H1 (cell line): Measurements from ENCODE around the gene ZNF385B. TPM values are rescaled to one million over a fixed set of nuclear protein-coding genes. Genes with fewer than 3 reads are reported as not detected.

Experiments
- CTCF ChIA-PET: fragments of 300-600 bp; sonication (Branson Sonifier 250); formaldehyde crosslinking; loops from one replicate; lab custom pipeline; 2021; ENCODE audit not compliant: partially characterized antibody; lab: Charles Lee
- POLR2A ChIA-PET: fragments of 300-600 bp; sonication (Branson Sonifier 250); formaldehyde crosslinking; loops from one replicate; lab custom pipeline; 2021; ENCODE audit warnings: inconsistent platforms; ENCODE audit not compliant: partially characterized antibody; lab: Charles Lee
- DNase-seq, 2 experiments: peaks; one replicate each; pipeline versions ENCODE4 v3.0.0 to v3.0.0-alpha.2; 2010 to 2022; ENCODE audit warnings: low spot score in 2 of 2, low read depth in 1 of 2, mixed read lengths in 1 of 2
- FAIRE-seq: peaks from 2 replicates; lab custom pipeline; 2011; peaks lifted over from hg19 to GRCh38; lab: Jason Lieb, UNC
- H2AFZ ChIP-seq: 2 replicates; pipeline ENCODE4 v1.8.1; 2012; ENCODE audit warnings: low read length, inconsistent platforms
- H2AK5ac ChIP-seq: 2 replicates; pipeline ENCODE4 v1.6.1; 2013; ENCODE audit warnings: low read depth, low read length
- H2BK120ac ChIP-seq: replicated peaks from 2 replicates; pipeline ENCODE3; 2013; ENCODE audit warnings: low read depth, low read length, inconsistent platforms
- H2BK12ac ChIP-seq: 2 replicates; pipeline ENCODE4 v1.6.1; 2013; ENCODE audit warnings: low read depth, low read length
- H2BK15ac ChIP-seq: 2 replicates; pipeline ENCODE4 v1.6.1; 2013; ENCODE audit warnings: low read length
- H2BK20ac ChIP-seq: 2 replicates; pipeline ENCODE4 v1.6.1; 2013; ENCODE audit warnings: low read length
- H2BK5ac ChIP-seq: 2 replicates; pipeline ENCODE4 v1.6.1; 2013; ENCODE audit warnings: low read depth, low read length
- H3K14ac ChIP-seq: 2 replicates; pipeline ENCODE4 v1.6.1; 2013; ENCODE audit warnings: inconsistent platforms; ENCODE audit not compliant: insufficient read length
- H3K18ac ChIP-seq: 2 replicates; pipeline ENCODE4 v1.6.1; 2013; ENCODE audit warnings: low read length; ENCODE audit errors: extremely low read depth
- H3K23ac ChIP-seq: 2 replicates; pipeline ENCODE4 v1.6.1; 2013; ENCODE audit warnings: inconsistent platforms; ENCODE audit not compliant: insufficient read length
- H3K23me2 ChIP-seq: 2 replicates; pipeline ENCODE4 v1.6.1; 2013; ENCODE audit warnings: low read depth, low read length
- H3K27ac ChIP-seq: 2 replicates; pipeline ENCODE4 v1.6.1; 2011; ENCODE audit warnings: low read depth, low read length, inconsistent platforms
- H3K27me3 ChIP-seq, 4 experiments: replicated peaks in 1 of 4; 1 replicate in 1 of 4; 2 replicates in 3 of 4; pipeline versions ENCODE4 v1.6.1 to v1.8.1; 2011 to 2013; ENCODE audit warnings: low read length in 3 of 4, mild to moderate bottlenecking in 3 of 4, inconsistent platforms in 2 of 4, mixed read lengths in 2 of 4, moderate library complexity in 1 of 4; ENCODE audit not compliant: control insufficient read depth in 3 of 4, insufficient read depth in 3 of 4; ENCODE audit errors: extremely low read depth in 1 of 4
- H3K36me3 ChIP-seq, 4 experiments: 2 replicates each; pipeline versions ENCODE4 v1.6.1 to v1.8.1; 2011 to 2013; ENCODE audit warnings: mild to moderate bottlenecking in 4 of 4, low read length in 3 of 4, moderate library complexity in 2 of 4, control low read depth in 1 of 4, inconsistent platforms in 1 of 4; ENCODE audit not compliant: insufficient read depth in 4 of 4, control insufficient read depth in 2 of 4
- H3K4ac ChIP-seq: replicated peaks from 2 replicates; pipeline ENCODE3; 2013; ENCODE audit warnings: low read length, low read depth, mixed read lengths, inconsistent platforms; ENCODE audit not compliant: insufficient read length
- H3K4me1 ChIP-seq, 4 experiments: replicated peaks in 1 of 4; 1 replicate in 1 of 4; 2 replicates in 3 of 4; pipeline versions ENCODE4 v1.6.1 to v1.8.1; 2011 to 2013; ENCODE audit warnings: low read length in 3 of 4, inconsistent platforms in 2 of 4, mixed read lengths in 1 of 4; ENCODE audit not compliant: insufficient read depth in 4 of 4, control insufficient read depth in 3 of 4
- H3K4me2 ChIP-seq, 2 experiments: 2 replicates each; pipeline versions ENCODE4 v1.6.1 to v1.8.1; 2011 to 2013; ENCODE audit warnings: low read depth in 2 of 2, low read length in 2 of 2, control low read depth in 1 of 2, inconsistent platforms in 1 of 2, mild to moderate bottlenecking in 1 of 2; ENCODE audit not compliant: insufficient read depth in 1 of 2
- H3K4me3 ChIP-seq, 4 experiments: fragments of 200-600, 300-600 bp in 1 of 4; sonication (generic), shearing (Covaris generic), sonication (Bioruptor Twin) in 1 of 4; 2 replicates each; pipeline versions ENCODE4 v1.5.1 to v1.8.1; 2011 to 2016; ENCODE audit warnings: low read length in 4 of 4, low read depth in 3 of 4, control low read depth in 2 of 4, inconsistent platforms in 2 of 4, mild to moderate bottlenecking in 2 of 4, mixed read lengths in 1 of 4, moderate library complexity in 1 of 4; ENCODE audit not compliant: insufficient read depth in 2 of 4; ENCODE audit errors: extremely low read depth in 1 of 4
- H3K56ac ChIP-seq: replicated peaks from 2 replicates; pipeline ENCODE3; 2013; ENCODE audit warnings: low read depth, mild to moderate bottlenecking, mixed read lengths, low read length, inconsistent platforms; ENCODE audit not compliant: insufficient read length
- H3K79me1 ChIP-seq: 2 replicates; pipeline ENCODE4 v1.6.1; 2013; ENCODE audit warnings: low read depth, low read length, control low read depth
- H3K79me2 ChIP-seq, 2 experiments: 2 replicates each; pipeline versions ENCODE4 v1.6.1 to v1.8.1; 2012 to 2013; ENCODE audit warnings: low read length in 2 of 2, mild to moderate bottlenecking in 2 of 2, inconsistent platforms in 1 of 2; ENCODE audit not compliant: insufficient read depth in 2 of 2, control insufficient read depth in 1 of 2
- H3K9ac ChIP-seq, 4 experiments: replicated peaks in 1 of 4; 1 replicate in 1 of 4; 2 replicates in 3 of 4; pipeline versions ENCODE4 v1.6.1 to v1.8.1; 2011 to 2013; ENCODE audit warnings: low read depth in 3 of 4, low read length in 3 of 4, control low read depth in 2 of 4, mild to moderate bottlenecking in 2 of 4, moderate library complexity in 2 of 4, inconsistent platforms in 1 of 4; ENCODE audit errors: extremely low read depth in 1 of 4
- H3K9me3 ChIP-seq, 2 experiments: 2 replicates each; pipeline versions ENCODE4 v1.6.1 to v1.8.1; 2012 to 2013; ENCODE audit warnings: mild to moderate bottlenecking in 2 of 2, moderate library complexity in 2 of 2, control low read depth in 1 of 2, inconsistent platforms in 1 of 2, low read depth in 1 of 2, low read length in 1 of 2, mixed read lengths in 1 of 2; ENCODE audit not compliant: insufficient read depth in 2 of 2
- H4K20me1 ChIP-seq, 2 experiments: replicated peaks in 1 of 2; 2 replicates each; pipeline versions ENCODE3 to v1.8.1; 2011 to 2013; ENCODE audit warnings: inconsistent platforms in 2 of 2, low read length in 2 of 2, mild to moderate bottlenecking in 1 of 2; ENCODE audit not compliant: insufficient read depth in 2 of 2, control insufficient read depth in 1 of 2
- H4K5ac ChIP-seq: 2 replicates; pipeline ENCODE4 v1.6.1; 2013; ENCODE audit warnings: low read length, low read depth, mixed read lengths, inconsistent platforms; ENCODE audit not compliant: insufficient read length
- H4K8ac ChIP-seq: 2 replicates; pipeline ENCODE4 v1.8.0; 2013; ENCODE audit warnings: mild to moderate bottlenecking, moderate library complexity, low read length, inconsistent platforms; ENCODE audit not compliant: insufficient read depth; ENCODE audit errors: extremely low read depth
- H4K91ac ChIP-seq: replicated peaks from 2 replicates; pipeline ENCODE3; 2013; ENCODE audit warnings: low read length, mixed read lengths, inconsistent platforms; ENCODE audit not compliant: insufficient read length
- ATF3 ChIP-seq: IDR thresholded peaks from 2 replicates; pipeline ENCODE4 v1.6.1; 2011; ENCODE audit warnings: low read depth, mild to moderate bottlenecking, low read length; ENCODE audit not compliant: insufficient read depth
- CBX5 ChIP-seq: fragments of 300-800, 300-1000 bp; sonication (generic); IDR thresholded peaks from 2 replicates; pipeline ENCODE4 v1.7.1; 2016; ENCODE audit warnings: antibody characterized with exemption, low read length, low read depth
- CBX8 ChIP-seq: fragments of 300-800, 300-1000 bp; sonication (generic); IDR thresholded peaks from 2 replicates; pipeline ENCODE4 v1.7.1; 2016; ENCODE audit warnings: low read depth, low read length, borderline replicate concordance
- CHD2 ChIP-seq: IDR thresholded peaks from 2 replicates; pipeline ENCODE4 v1.6.1; 2012; ENCODE audit warnings: low read length, improper control_type of control experiment
- CTBP2 ChIP-seq: IDR thresholded peaks from 2 replicates; pipeline ENCODE4 v1.7.0; 2011; ENCODE audit warnings: borderline replicate concordance, mild to moderate bottlenecking, moderate library complexity, mixed read lengths, low read length; ENCODE audit not compliant: insufficient read depth, insufficient read length
- GABPA ChIP-seq: IDR thresholded peaks from 2 replicates; pipeline ENCODE4 v1.6.1; 2011; ENCODE audit warnings: mild to moderate bottlenecking, low read length, moderate library complexity, borderline replicate concordance; ENCODE audit not compliant: insufficient read depth
- HDAC2 ChIP-seq, 2 experiments: fragments of 300-600 bp in 1 of 2; sonication (generic) in 1 of 2; IDR thresholded peaks; 2 replicates each; pipeline ENCODE4 v1.6.1; 2011 to 2012; ENCODE audit warnings: low read depth in 2 of 2, low read length in 2 of 2, mild to moderate bottlenecking in 2 of 2, moderate library complexity in 2 of 2, borderline replicate concordance in 1 of 2, inconsistent platforms in 1 of 2
- TEAD4 ChIP-seq: IDR thresholded peaks from 2 replicates; pipeline ENCODE4 v1.6.1; 2012; ENCODE audit warnings: low read depth, low read length, inconsistent platforms, mixed read lengths
- ZNF274 ChIP-seq: IDR thresholded peaks from 2 replicates; pipeline ENCODE4 v1.7.0; 2012; ENCODE audit warnings: low read length, borderline replicate concordance; ENCODE audit errors: extremely low read depth
- WGBS, 2 experiments: shearing (Covaris generic) in 1 of 2; methylation state at CpG; one replicate each; pipeline versions ENCODE4 v1.1.6 to v1.1.7; 2013 to 2015; ENCODE audit warnings: low lambda C conversion rate in 2 of 2, mixed read lengths in 2 of 2, inconsistent platforms in 1 of 2, low coverage in 1 of 2, missing lambda C conversion rate in 1 of 2; ENCODE audit not compliant: insufficient replicate concordance in 2 of 2, insufficient coverage in 1 of 2, insufficient read length in 1 of 2; ENCODE audit errors: extremely low coverage in 1 of 2, missing lambda C conversion rate in 1 of 2; 5-methylcytosine and 5-hydroxymethylcytosine counted together
- polyA plus RNA-seq, 7 experiments: library from polyadenylated mRNA; depleted of rRNA in 3 of 7; stranded (reverse) in 5 of 7; unstranded in 2 of 7; fragments of >200 nt in 5 of 7; fragments of 200-250 nt in 2 of 7; gene quantifications; 1 replicate in 5 of 7; 2 replicates in 1 of 7; 4 replicates in 1 of 7; pipeline versions ENCODE4 v1.2.1 to v1.2.3, GENCODE V29; 2011 to 2013; ENCODE audit warnings: missing spikeins in 2 of 7, mixed read lengths in 2 of 7
- total RNA-seq: library from RNA; stranded (reverse); fragmentation: NEBNext Ultra II Directional; extraction: Animal tissue kit (Norgen Biotek cat#: 25700); gene quantifications from 2 replicates; pipeline ENCODE4 v1.2.1, GENCODE V29; 2021

Gene ZNF385B
- total and polyA plus RNA-seq, 2 of the 8 experiments (the other 6 are each of a cell fraction or from before 2014, with no cell fraction given) = 1.1 to 3.7 TPM

GRCh38 chr2:179427065-179427464 lies 434.3 kb downstream of the ZNF385B start:
- Histone ChIP-seq H3K79me1 (no peaks in the 10 kb centered on the region), H3K27ac (no peak overlapping the region), H3K9ac (no peak overlapping the region), H3K56ac (no peak overlapping the region), H3K4me3 (no peak overlapping the region), H4K91ac (no peak overlapping the region), H4K5ac (no peak overlapping the region), H2AK5ac (no peak overlapping the region), H2AFZ (no peak overlapping the region), H3K27me3 (no peaks in the 10 kb centered on the region), H3K36me3 (no peaks in the 10 kb centered on the region), H3K23ac (no peak overlapping the region), H4K8ac (no peak overlapping the region), H2BK15ac (no peak overlapping the region), H4K20me1 (no peaks in the 10 kb centered on the region), H2BK12ac (no peak overlapping the region), H3K18ac (no peak overlapping the region), H2BK5ac (no peak overlapping the region), H3K4me1 (peaks cover 0 to 10% (median 1%) of the 10 kb centered on the region in 4 experiments; a peak in 3 of 7 replicates), H2BK20ac (no peak overlapping the region), H3K79me2 (no peaks in the 10 kb centered on the region), H2BK120ac (no peak overlapping the region), H3K4me2 (no peak overlapping the region), H3K4ac (no peak overlapping the region), H3K9me3 (no peaks in the 10 kb centered on the region), H3K23me2 (no peaks in the 10 kb centered on the region; the same call in 1 of the 2 replicates), H3K14ac (no peak overlapping the region)
- no peak for FAIRE-seq
- POLR2A ChIA-PET = no interaction called here
- TF ChIP-seq CHD2 (no peak), TEAD4 (no peak), CBX8 (no peak), CTBP2 (no peak), CBX5 (no peak), GABPA (no peak), ZNF274 (no peak), HDAC2 (IDR thresholded peaks at IDR 0.05; ENCODE audit: borderline replicate concordance in 1 of 2, low read depth in 2 of 2, low read length in 2 of 2) (no peak), ATF3 (no peak)
- WGBS, 2 experiments = 93% methylated on average over 2 of the region's 2 CpGs; no CpG with 5 or more reads in 1 of the 2 experiments
- DNase-seq = no peak
- CTCF ChIA-PET = interaction anchor here (1.0 kb wide), 3 partner anchors 12 to 311 kb away, joined by 3 to 4 read pairs (median 4); no protein-coding TSS in a partner anchor
